Left lung (tissue), 10 donors: Measurements from ENCODE around the gene PCDHGA1. TPM values are rescaled to one million over a fixed set of nuclear protein-coding genes. Genes with fewer than 3 reads are reported as not detected.
A peak's percentile ranks its signal among the peaks of the same experiment; 100 is the strongest.

Source experiments
- ATAC-seq: fragments of 200-7000 bp; cut with Tn5 transposase; one replicate; pipeline ENCODE4 v1.9.1; 2020; ENCODE audit warnings: moderate library complexity
- DNase-seq, 4 donors: peaks; one replicate each; pipeline ENCODE4 v3.0.0-alpha.2; 2013 to 2020
- H3K27ac ChIP-seq, 2 donors: fragments of 200-600 bp; sonication (generic) in 1 of 2; one replicate each; pipeline versions ENCODE4 v1.5.0 to v1.8.0; 2020 to 2021
- H3K27me3 ChIP-seq, 2 donors: fragments of 200-600 bp; sonication (generic) in 1 of 2; one replicate each; pipeline versions ENCODE4 v1.5.0 to v1.8.0; 2020 to 2021
- H3K36me3 ChIP-seq, 2 donors: fragments of 200-600 bp; sonication (generic) in 1 of 2; one replicate each; pipeline versions ENCODE4 v1.5.0 to v1.8.0; 2020 to 2021
- H3K4me1 ChIP-seq, 2 donors: fragments of 200-600 bp; one replicate each; pipeline ENCODE4 v1.8.0; 2021
- H3K4me3 ChIP-seq, 2 donors: fragments of 200-600 bp; sonication (generic) in 1 of 2; one replicate each; pipeline versions ENCODE4 v1.5.0 to v1.8.0; 2020 to 2021; ENCODE audit warnings: mild to moderate bottlenecking in 1 of 2
- H3K9me3 ChIP-seq, 2 donors: fragments of 200-600 bp; sonication (generic) in 1 of 2; one replicate each; pipeline versions ENCODE4 v1.5.0 to v1.8.0; 2020 to 2021
- CTCF ChIP-seq, 2 donors: fragments of 200-600 bp; sonication (generic) in 1 of 2; IDR thresholded peaks; one replicate each; pipeline versions ENCODE4 v1.5.0 to v1.8.0; 2021; ENCODE audit warnings: antibody characterized with exemption in 2 of 2
- intact Hi-C, 2 donors: fragments of 100-400 bp; cut with DNase I; formaldehyde crosslinking; loops; one replicate each; pipeline versions ENCODE4 v1.11.2 to v1.14.2; 2022
- polyA plus RNA-seq, 6 donors: library from polyadenylated mRNA; unstranded; fragments of 120-200 nt; gene quantifications; one replicate each; pipeline ENCODE4 v1.2.1, GENCODE V29; 2013; ENCODE audit not compliant: insufficient read length in 6 of 6
- total RNA-seq, 2 donors: library from RNA; stranded (reverse); fragmentation: NEBNext Ultra II Directional; extraction: Animal tissue kit (Norgen Biotek cat#: 25700); gene quantifications; one replicate each; pipeline ENCODE4 v1.2.1, GENCODE V29; 2021
- donor health status: DM: no; HTN: yes; CAD: no.
- donor health status: DM: no; HTN: no; CAD: no.

Gene PCDHGA1
- total and polyA plus RNA-seq, 8 donors: 0.38 to 1.1 (median 0.75) TPM

- no peak for ATAC-seq
- intact Hi-C loops: no loop called here
- peaks cover 0 to 56% of the 10 kb centered on the region in 2 donors for H3K36me3 ChIP-seq
- no peak for TF ChIP-seq CTCF (IDR thresholded peaks at IDR 0.05)
- H3K4me1 ChIP-seq: peaks cover 22 to 95% of the 10 kb centered on the region in 2 donors
- DNase-seq: no peak
- no peaks in the 10 kb centered on the region for H3K27me3 ChIP-seq
- H3K4me3 ChIP-seq: no peak overlapping the region
- H3K9me3 ChIP-seq: no peaks in the 10 kb centered on the region
- peak overlapping the region; percentile 83 to 87 for H3K27ac ChIP-seq
Measured at GRCh38 chr5:141516672-141517025, 186.3 kb downstream of the PCDHGA1 start.

GRCh38 chr5:141517312-141517711 lies 187.0 kb downstream of the PCDHGA1 start:
- Histone ChIP-seq H3K27ac (peak overlapping the region in 1 of 2 donors; percentile 83), H3K27me3 (no peaks in the 10 kb centered on the region), H3K4me3 (no peak overlapping the region), H3K36me3 (peaks cover 0 to 60% of the 10 kb centered on the region in 2 donors), H3K9me3 (no peaks in the 10 kb centered on the region), H3K4me1 (peaks cover 29 to 97% of the 10 kb centered on the region in 2 donors)
- DNase-seq (no peak), ATAC-seq (no peak)
- TF ChIP-seq CTCF (IDR thresholded peaks at IDR 0.05): no peak
- intact Hi-C loops: no loop called here

- no peak for TF ChIP-seq CTCF (IDR thresholded peaks at IDR 0.05)
- Histone ChIP-seq H3K36me3 (peaks cover 0 to 68% of the 10 kb centered on the region in 2 donors), H3K4me1 (peaks cover 29 to 99% of the 10 kb centered on the region in 2 donors), H3K9me3 (no peaks in the 10 kb centered on the region), H3K4me3 (no peak overlapping the region), H3K27ac (peak overlapping the region; percentile 9 to 83), H3K27me3 (no peaks in the 10 kb centered on the region)
- ATAC-seq: no peak
- intact Hi-C loops: no loop called here
- DNase-seq: peak in 2 of 4 donors; percentile 49 to 83
Measured at GRCh38 chr5:141517880-141518617, 187.7 kb downstream of the PCDHGA1 start.

GRCh38 chr5:141518618-141519015 lies 188.3 kb downstream of the PCDHGA1 start:
- H3K9me3 ChIP-seq: no peaks in the 10 kb centered on the region
- H3K36me3 ChIP-seq: peaks cover 0 to 73% of the 10 kb centered on the region in 2 donors
- no peak for TF ChIP-seq CTCF (IDR thresholded peaks at IDR 0.05)
- H3K27me3 ChIP-seq: no peaks in the 10 kb centered on the region
- H3K4me1 ChIP-seq: peaks cover 29 to 95% of the 10 kb centered on the region in 2 donors
- H3K27ac ChIP-seq: peak overlapping the region; percentile 9 to 62
- DNase-seq (no peak), ATAC-seq (no peak)
- intact Hi-C loops: no loop called here
- H3K4me3 ChIP-seq: no peak overlapping the region

- Histone ChIP-seq H3K4me3 (no peak overlapping the region), H3K9me3 (no peaks in the 10 kb centered on the region), H3K4me1 (peaks cover 18 to 94% of the 10 kb centered on the region in 2 donors), H3K27me3 (no peaks in the 10 kb centered on the region), H3K27ac (peak overlapping the region; percentile 60 to 62), H3K36me3 (peaks cover 0 to 75% of the 10 kb centered on the region in 2 donors)
- intact Hi-C loops: loop anchor here in 1 of 2 donors (10.0 kb wide), 1 partner anchor 105 kb away; the partner anchor contains the start of genes PCDHGA10 and PCDHGB7
- TF ChIP-seq CTCF (IDR thresholded peaks at IDR 0.05): no peak
- peak in 1 of 4 donors; percentile 28 for DNase-seq
- ATAC-seq: no peak
Measured at GRCh38 chr5:141519605-141520565, 189.6 kb downstream of the PCDHGA1 start.
